Keratinocyte (primary cell): ENCODE data around the gene OR10H1.

Experiments
- CTCF ChIP-seq, 3 experiments: IDR thresholded peaks in 1 of 3; conservative IDR thresholded peaks in 1 of 3; optimal IDR thresholded peaks in 1 of 3; 2 replicates in 2 of 3; 3 replicates in 1 of 3; pipeline versions ENCODE3 to v1.5.1; 2011; ENCODE audit warnings: low read length in 3 of 3, mild to moderate bottlenecking in 3 of 3, moderate library complexity in 2 of 3, control low read depth in 1 of 3, inconsistent platforms in 1 of 3; ENCODE audit not compliant: insufficient read depth in 2 of 3; ENCODE audit errors: extremely low read depth in 1 of 3
- EZH2 ChIP-seq: IDR thresholded peaks from one replicate; pipeline ENCODE4 v1.6.1; 2012; ENCODE audit warnings: inconsistent platforms, mild to moderate bottlenecking, low read length, moderate library complexity

GRCh38 chr19:15811476-15811875 lies 4.0 kb downstream of the OR10H1 start:
- TF ChIP-seq CTCF (optimal IDR thresholded peaks at IDR 0.05 in 1 of 3, IDR thresholded peaks at IDR 0.05 in 1 of 3, conservative IDR thresholded peaks at IDR 0.05 in 1 of 3; ENCODE audit: extremely low read depth in 1 of 3, insufficient read depth in 2 of 3, low read length in 3 of 3), result no peak
- TF ChIP-seq EZH2, result no peak
